ENCODE data around the gene TBC1D16.

Gene TBC1D16

DNA sequence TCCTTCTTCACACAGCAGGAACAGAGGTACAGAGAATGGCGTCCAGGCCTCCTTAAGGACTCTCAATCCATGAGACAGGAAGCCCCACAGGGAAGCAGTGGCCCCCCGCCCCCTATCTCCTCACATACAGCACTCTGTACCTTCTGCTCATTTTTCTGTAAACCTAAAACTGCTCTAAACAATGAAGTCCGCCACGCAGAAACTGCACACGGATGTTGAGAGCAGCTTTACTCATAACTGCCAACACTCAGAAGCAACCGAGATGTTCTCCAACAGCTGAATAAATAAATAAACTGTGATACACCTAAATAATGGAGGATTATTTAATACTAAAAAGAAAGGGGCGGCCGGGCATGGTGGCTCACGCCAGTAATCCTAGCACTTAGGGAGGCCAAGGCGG, 9.9 kb downstream of the TBC1D16 start:
- DNase-seq (ENCODE audit: low read depth), result no peak
- H3K4me3 ChIP-seq (ENCODE audit: low read depth, low read length), result no peak overlapping the region
- TF ChIP-seq, protein P1, sequence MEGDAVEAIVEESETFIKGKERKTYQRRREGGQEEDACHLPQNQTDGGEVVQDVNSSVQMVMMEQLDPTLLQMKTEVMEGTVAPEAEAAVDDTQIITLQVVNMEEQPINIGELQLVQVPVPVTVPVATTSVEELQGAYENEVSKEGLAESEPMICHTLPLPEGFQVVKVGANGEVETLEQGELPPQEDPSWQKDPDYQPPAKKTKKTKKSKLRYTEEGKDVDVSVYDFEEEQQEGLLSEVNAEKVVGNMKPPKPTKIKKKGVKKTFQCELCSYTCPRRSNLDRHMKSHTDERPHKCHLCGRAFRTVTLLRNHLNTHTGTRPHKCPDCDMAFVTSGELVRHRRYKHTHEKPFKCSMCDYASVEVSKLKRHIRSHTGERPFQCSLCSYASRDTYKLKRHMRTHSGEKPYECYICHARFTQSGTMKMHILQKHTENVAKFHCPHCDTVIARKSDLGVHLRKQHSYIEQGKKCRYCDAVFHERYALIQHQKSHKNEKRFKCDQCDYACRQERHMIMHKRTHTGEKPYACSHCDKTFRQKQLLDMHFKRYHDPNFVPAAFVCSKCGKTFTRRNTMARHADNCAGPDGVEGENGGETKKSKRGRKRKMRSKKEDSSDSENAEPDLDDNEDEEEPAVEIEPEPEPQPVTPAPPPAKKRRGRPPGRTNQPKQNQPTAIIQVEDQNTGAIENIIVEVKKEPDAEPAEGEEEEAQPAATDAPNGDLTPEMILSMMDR (IDR thresholded peaks at IDR 0.05; ENCODE audit: insufficient read depth, low read depth, low read length, missing control alignments), result no peak

DNA sequence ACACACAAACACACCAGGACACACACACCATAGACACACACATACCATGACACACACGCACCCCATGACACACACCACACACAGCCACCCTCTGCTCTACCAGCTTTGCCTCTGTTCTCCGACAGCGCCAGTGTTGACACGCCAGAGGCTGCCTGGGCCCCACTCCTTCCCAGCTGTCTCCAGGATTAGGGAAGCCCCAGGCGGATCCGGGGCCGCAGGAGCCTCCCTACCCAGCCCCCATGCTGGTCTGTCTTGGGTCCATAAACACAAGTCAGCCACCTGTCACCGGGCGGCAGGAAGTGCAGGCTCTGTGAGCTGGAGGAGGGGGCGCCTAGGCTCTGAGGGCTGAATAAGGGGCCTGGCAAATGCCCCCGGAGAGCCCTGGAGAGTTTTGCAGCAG, 10.5 kb downstream of the TBC1D16 start:
- DNase-seq (ENCODE audit: low read depth), result no peak
- H3K4me3 ChIP-seq (ENCODE audit: low read depth, low read length), result no peak overlapping the region

DNA sequence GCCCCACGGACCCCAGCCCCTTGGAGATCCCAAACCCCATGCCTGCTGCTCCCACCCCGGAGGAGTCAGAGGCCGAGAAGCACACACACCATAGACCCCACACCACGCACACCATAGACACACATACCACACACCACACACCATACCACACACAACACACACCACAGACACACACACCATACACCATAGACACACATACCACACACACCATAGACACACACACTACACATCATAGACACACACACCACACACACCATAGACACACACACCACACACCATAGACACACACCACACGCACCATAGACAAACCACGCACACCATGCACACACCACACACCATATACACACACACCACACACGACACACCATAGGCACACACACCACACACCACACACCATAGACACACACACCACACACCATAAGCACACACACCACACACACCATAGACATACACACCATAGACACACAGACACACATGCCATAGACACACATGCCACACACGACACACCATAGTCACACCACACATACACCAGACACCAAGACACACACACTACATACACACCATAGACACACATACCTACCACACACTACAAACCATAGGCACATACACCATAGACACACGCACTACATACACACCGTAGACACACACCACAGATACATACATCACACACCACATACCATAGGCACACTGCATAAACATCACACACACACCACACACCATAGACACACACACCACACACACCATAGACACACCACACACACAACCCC, 11.3 kb downstream of the TBC1D16 start:
- no peak overlapping the region for H3K4me3 ChIP-seq (ENCODE audit: low read depth, low read length)
- TF ChIP-seq, protein P1 (IDR thresholded peaks at IDR 0.05; ENCODE audit: insufficient read depth, low read depth, low read length, missing control alignments), result no peak
- DNase-seq (ENCODE audit: low read depth), result no peak

More for the DNA sequence above, 10.5 kb downstream of the TBC1D16 start:
- TF ChIP-seq, protein P1 (IDR thresholded peaks at IDR 0.05; ENCODE audit: insufficient read depth, low read depth, low read length, missing control alignments), result no peak

DNA sequence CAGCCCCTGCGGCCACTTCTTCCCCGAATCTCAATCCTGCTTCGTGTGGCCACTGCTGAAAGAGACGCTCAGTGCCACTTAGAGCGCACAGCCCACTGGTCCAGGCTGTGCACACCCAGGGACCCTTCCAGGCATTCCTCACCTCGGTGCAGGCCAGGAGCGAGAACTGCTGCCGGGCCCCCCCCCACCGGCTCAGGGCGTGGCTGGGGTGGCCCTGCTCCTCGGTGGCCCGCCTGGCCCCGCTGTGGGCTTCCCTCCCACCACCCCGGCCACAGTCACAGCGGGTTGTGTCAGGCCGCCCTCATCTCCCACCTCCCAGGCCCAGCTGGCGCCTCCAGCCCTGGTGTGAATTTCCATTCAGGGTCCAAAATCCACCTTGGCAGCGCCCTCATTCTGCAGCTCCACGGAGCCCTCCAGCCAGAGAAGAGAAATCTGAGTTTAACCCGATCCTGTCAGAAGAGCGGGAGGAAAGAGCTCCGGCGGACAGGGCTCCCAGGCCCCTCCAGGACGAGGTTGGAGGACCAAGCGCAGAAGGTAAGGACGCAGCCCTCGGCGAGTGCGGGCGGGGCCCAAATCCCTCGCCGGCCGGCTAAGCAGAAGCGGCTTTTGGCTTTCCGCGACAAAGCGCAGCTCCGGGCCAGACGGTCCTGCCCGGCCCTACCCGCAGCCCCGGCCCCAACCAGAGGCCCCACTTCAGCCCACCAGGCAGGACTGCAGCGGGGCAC, 12.0 kb downstream of the TBC1D16 start:
- DNase-seq (ENCODE audit: low read depth), result no peak
- TF ChIP-seq, protein P1 (IDR thresholded peaks at IDR 0.05; ENCODE audit: insufficient read depth, low read depth, low read length, missing control alignments), result no peak
- no peak overlapping the region for H3K4me3 ChIP-seq (ENCODE audit: low read depth, low read length)

DNA sequence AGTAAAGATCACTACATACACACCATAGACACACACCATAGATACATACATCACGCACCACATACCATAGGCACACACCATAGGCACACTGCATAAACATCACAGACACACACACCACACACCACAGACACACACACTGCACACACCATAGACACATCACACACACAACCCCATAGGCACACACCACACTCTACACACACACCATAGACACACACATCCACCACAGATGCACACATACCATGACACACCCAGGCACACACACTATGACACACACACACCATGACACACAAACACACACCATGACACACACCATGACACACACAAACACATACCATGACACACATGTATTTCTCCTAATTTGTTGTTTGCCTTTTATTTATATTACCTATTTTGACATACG, 14.1 kb downstream of the TBC1D16 start:
- TF ChIP-seq, protein P1 (IDR thresholded peaks at IDR 0.05; ENCODE audit: insufficient read depth, low read depth, low read length, missing control alignments), result no peak
- H3K4me3 ChIP-seq (ENCODE audit: low read depth, low read length), result no peak overlapping the region
- DNase-seq (ENCODE audit: low read depth), result no peak

DNA sequence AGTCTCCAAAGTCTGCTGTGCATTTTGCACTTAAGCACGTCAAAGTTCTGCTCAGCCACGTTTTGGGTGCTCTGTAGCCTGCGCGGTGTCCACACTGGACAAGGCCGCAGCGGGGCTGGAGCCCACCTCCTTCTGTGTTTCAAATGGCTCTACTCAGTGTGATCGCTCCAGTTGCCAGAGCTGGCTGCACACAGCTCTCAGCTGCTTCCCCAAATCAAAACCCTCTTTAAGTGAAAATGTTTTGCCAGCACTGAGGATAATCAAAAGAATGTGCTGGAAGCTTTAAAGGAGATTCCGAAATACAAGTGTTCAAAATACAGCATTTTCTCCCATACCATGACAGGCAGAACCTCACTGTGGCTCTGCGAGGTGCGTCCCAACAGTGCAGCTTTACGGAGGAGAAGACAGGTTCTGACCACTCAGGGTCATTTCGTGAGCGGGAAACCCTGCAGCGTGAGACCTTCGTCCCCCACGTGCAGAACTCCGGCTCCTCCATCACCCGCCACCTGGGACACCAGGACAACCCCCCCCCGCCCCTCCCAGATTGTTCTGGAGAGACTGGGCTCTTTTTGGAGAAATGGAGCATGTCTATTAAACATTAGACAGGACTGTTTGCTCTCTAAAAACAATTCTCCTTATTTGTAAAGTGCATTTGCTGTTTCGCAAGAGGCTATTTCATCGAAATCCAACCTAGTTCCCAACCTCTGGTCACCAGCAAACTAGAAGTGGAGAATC, 16.6 kb downstream of the TBC1D16 start:
- no peak overlapping the region for H3K4me3 ChIP-seq (ENCODE audit: low read depth, low read length)
- DNase-seq (ENCODE audit: low read depth), result no peak
- TF ChIP-seq, protein P1 (IDR thresholded peaks at IDR 0.05; ENCODE audit: insufficient read depth, low read depth, low read length, missing control alignments), result no peak
